Heart left ventricle (tissue), 16 donors: Measurements from ENCODE around the gene TOM1. TPM values are rescaled to one million over a fixed set of nuclear protein-coding genes. Genes with fewer than 3 reads are reported as not detected.
"Not testable (repeated sequence)": the region's sequence is repeated elsewhere in the genome, so short reads cannot be mapped to it uniquely, and the experiment has no call there.

Experiments used
- ATAC-seq, 4 donors: fragments of 200-7000 bp; cut with Tn5 transposase; one replicate each; pipeline ENCODE4 v1.9.1; 2020 to 2022; ENCODE audit warnings: moderate library complexity in 4 of 4, mild to moderate bottlenecking in 3 of 4, moderate number of reproducible peaks in 1 of 4
- DNase-seq, 5 donors: peaks; one replicate each; pipeline ENCODE4 v3.0.0-alpha.2; 2020
- H3K27ac ChIP-seq, 12 donors: fragments of 200-600 bp; sonication (generic) in 4 of 12; one replicate each; pipeline versions ENCODE4 v1.5.0 to v1.8.0; 2016 to 2022; ENCODE audit warnings: mild to moderate bottlenecking in 2 of 12
- H3K27me3 ChIP-seq, 9 donors: fragments of 200-600 bp; sonication (generic) in 2 of 9; one replicate each; pipeline versions ENCODE4 v1.5.1 to v1.8.0; 2016 to 2022; ENCODE audit warnings: mild to moderate bottlenecking in 3 of 9
- H3K36me3 ChIP-seq, 9 donors: fragments of 200-600 bp; sonication (generic) in 2 of 9; one replicate each; pipeline versions ENCODE4 v1.5.0 to v1.8.0; 2018 to 2022; ENCODE audit warnings: mild to moderate bottlenecking in 2 of 9
- H3K4me1 ChIP-seq, 12 donors: fragments of 200-600 bp; sonication (generic) in 4 of 12; one replicate each; pipeline versions ENCODE4 v1.5.0 to v1.8.0; 2016 to 2022; ENCODE audit warnings: mild to moderate bottlenecking in 3 of 12
- H3K4me3 ChIP-seq, 12 donors: fragments of 200-600 bp; sonication (generic) in 4 of 12; one replicate each; pipeline versions ENCODE4 v1.5.0 to v1.8.0; 2017 to 2022; ENCODE audit warnings: mild to moderate bottlenecking in 9 of 12, moderate library complexity in 4 of 12
- H3K9me3 ChIP-seq, 12 donors: fragments of 200-600 bp; sonication (generic) in 4 of 12; one replicate each; pipeline versions ENCODE4 v1.5.0 to v1.8.0; 2016 to 2022; ENCODE audit warnings: mild to moderate bottlenecking in 1 of 12
- POLR2A ChIP-seq, 2 donors: fragments of 450-650 bp; IDR thresholded peaks; one replicate each; pipeline ENCODE4 v1.6.1; 2017; ENCODE audit warnings: antibody characterized with exemption in 2 of 2, mild to moderate bottlenecking in 2 of 2, moderate library complexity in 2 of 2
- WGBS, 4 donors: extraction: QIAGEN DNeasy Blood & Tissue Kit in 2 of 4; methylation state at CpG; one replicate each; pipeline versions ENCODE4 v1.1.5 to v1.1.7; 2013 to 2018; 5-methylcytosine and 5-hydroxymethylcytosine counted together
- intact Hi-C, 10 donors: fragments of 100-400 bp; cut with DNase I; formaldehyde crosslinking; loops; one replicate each; pipeline versions ENCODE4 v1.11.1 to v1.14.2; 2022
- polyA plus RNA-seq, 2 donors: library from polyadenylated mRNA; stranded (reverse); fragments of 200-250 nt; gene quantifications; one replicate each; pipeline ENCODE4 v1.2.3, GENCODE V29; 2013
- total RNA-seq, 9 donors: library from RNA; depleted of rRNA in 2 of 9; stranded (reverse); fragments of >200 nt in 2 of 9; fragmentation: NEBNext Ultra II Directional in 3 of 9; extraction: Animal tissue kit (Norgen Biotek cat#: 25700) in 3 of 9; gene quantifications; one replicate each; pipeline versions ENCODE4 v1.1.0 to v1.2.4, GENCODE V29; 2016 to 2023
- TF ChIP-seq, protein P1 (sequence below), 12 donors: fragments of 200-600 bp; sonication (generic) in 4 of 12; IDR thresholded peaks; one replicate each; pipeline versions ENCODE4 v1.5.0 to v1.8.0; 2018 to 2022; ENCODE audit warnings: antibody characterized with exemption in 12 of 12, mild to moderate bottlenecking in 5 of 12
- donor health status: ischemic (EF 13 %, LVEDD 7.1; RV severe dilation, severe dysfunction).
- donor health status: healthy with polysubstance abuse.
- donor health status: DM: no; HTN: yes; CAD: no.
- donor health status: DM: no; HTN: no; CAD: no.
- donor health status: ischemic (EF 25% LVEDD 6.9; RV normal size, moderate dysfunction).
- donor health status: ischemic (EF 25% LVEDD 5.7; RV mildly dilated, moderate dysfunction).
- donor health status: healthy.
- donor health status: DM: yes; HTN: yes; CAD: no.
- donor health status: ischemic (EF 35%, LVEDD 5.7; RV mildly dilated, moderate dysfunction).
- donor health status: nonischemic (EF 11% LVEDD 7.7; RV severe dilation, severe dysfunction).
- donor health status: DM: yes; HTN: yes; CAD: no.
- donor health status: PGD.
- donor health status: ischemic (EF 29% LVEDD 5.4; RV normal size, mild dysfunction).
- donor health status: nonischemic (EF 23%, LVEDD 6.1; RV moderate dilation, normal function).

The TOM1 gene
- total and polyA plus RNA-seq, 11 donors: 46.8 to 362 (median 56.8) TPM

DNA sequence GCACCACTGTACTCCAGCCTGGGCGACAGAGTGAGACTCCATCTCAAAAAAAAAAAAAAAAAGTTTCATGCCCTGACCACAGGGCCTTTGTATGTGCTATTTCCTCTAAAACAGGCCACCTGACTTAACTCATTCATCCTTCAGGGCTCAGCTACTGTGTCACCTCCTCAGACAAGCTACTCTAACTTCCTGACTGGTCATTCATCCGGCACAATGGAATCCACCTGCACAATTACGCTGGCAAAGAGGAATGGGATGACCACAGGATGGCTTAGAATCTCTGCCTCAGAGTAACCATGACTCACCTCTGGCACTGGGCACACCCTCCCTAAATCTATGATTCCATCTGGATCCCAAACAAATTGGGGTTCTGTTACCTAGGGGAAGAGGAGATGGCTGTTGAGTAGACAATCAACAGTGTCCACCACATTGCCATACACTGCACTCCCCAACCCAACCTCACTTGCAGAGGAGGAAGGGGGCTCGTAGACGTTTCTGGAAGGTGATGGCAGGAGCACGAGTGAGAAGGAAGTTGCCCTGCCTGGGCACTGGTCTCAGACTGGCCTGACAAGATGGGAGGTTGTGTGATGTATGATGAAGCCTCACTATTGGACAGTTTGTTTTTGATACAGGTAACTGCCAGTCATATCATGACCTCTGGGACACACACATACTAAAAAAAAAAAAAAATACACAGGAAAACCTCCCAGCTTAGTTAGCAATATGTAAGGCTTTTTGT, 58.4 kb downstream of the TOM1 start:
- TF ChIP-seq POLR2A (IDR thresholded peaks at IDR 0.05): no peak
- TF ChIP-seq, protein P1, sequence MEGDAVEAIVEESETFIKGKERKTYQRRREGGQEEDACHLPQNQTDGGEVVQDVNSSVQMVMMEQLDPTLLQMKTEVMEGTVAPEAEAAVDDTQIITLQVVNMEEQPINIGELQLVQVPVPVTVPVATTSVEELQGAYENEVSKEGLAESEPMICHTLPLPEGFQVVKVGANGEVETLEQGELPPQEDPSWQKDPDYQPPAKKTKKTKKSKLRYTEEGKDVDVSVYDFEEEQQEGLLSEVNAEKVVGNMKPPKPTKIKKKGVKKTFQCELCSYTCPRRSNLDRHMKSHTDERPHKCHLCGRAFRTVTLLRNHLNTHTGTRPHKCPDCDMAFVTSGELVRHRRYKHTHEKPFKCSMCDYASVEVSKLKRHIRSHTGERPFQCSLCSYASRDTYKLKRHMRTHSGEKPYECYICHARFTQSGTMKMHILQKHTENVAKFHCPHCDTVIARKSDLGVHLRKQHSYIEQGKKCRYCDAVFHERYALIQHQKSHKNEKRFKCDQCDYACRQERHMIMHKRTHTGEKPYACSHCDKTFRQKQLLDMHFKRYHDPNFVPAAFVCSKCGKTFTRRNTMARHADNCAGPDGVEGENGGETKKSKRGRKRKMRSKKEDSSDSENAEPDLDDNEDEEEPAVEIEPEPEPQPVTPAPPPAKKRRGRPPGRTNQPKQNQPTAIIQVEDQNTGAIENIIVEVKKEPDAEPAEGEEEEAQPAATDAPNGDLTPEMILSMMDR (IDR thresholded peaks at IDR 0.05): no peak
- Histone ChIP-seq H3K27me3 (peaks cover 0 to 4% (median 0%) of the 10 kb centered on the region in 9 donors), H3K27ac (no peak overlapping the region), H3K4me1 (peaks cover 0 to 32% (median 0%) of the 10 kb centered on the region in 12 donors), H3K4me3 (no peak overlapping the region), H3K36me3 (no peaks in the 10 kb centered on the region), H3K9me3 (no peaks in the 10 kb centered on the region)
- intact Hi-C loops: loop anchor here in 3 of 10 donors (10.0 kb wide), 3 partner anchors 267 to 767 kb away; no protein-coding TSS in a partner anchor
- 66 to 77% (median 73%) methylated on average over 6 of the region's 6 CpGs for WGBS, 4 donors
- no peak for ATAC-seq
- DNase-seq: no peak

DNA sequence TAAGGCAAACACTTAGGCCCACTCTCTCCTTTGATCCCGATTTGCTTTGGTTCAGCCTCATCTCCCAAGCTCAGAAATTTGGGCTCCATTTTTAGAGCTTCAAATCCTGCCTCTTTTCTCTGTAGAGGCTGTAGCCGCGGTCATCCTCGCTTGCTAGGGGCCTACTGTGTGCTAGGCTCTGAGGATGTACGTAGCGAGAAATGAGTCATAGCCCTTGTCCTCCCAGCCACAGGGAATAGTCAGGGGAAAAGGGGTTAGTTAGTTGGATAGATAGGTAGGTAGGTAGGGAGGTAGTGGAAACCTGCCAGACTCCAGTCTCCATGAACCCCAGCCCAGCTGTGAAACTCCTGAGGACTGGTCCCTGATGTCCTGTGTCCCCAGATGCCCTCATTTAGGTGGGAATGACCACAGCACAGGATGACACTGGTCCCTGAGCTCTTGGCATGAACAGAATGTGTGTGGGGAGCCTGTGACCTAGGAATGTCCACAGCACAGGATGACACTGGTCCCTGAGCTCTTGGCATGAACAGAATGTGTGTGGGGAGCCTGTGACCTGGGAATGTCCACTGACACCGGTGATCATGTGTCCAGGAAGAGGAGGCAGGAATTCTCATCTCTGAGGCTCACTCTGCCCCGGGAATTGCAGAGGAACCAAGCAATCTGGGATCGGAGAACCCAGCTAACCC, 59.8 kb downstream of the TOM1 start:
- 81 to 91% (median 88%) methylated on average over 9 of the region's 9 CpGs for WGBS, 4 donors
- intact Hi-C loops: loop anchor here in 3 of 10 donors (10.0 kb wide), 3 partner anchors 265 to 765 kb away; no protein-coding TSS in a partner anchor
- no peak for DNase-seq
- Histone ChIP-seq H3K27me3 (peaks cover 0 to 4% (median 0%) of the 10 kb centered on the region in 9 donors), H3K9me3 (no peaks in the 10 kb centered on the region), H3K36me3 (no peaks in the 10 kb centered on the region), H3K4me3 (no peak overlapping the region), H3K4me1 (peaks cover 0 to 35% (median 0%) of the 10 kb centered on the region in 12 donors), H3K27ac (no peak overlapping the region)
- ATAC-seq: no peak
- TF ChIP-seq, protein P1 (IDR thresholded peaks at IDR 0.05): no peak
- no peak for TF ChIP-seq POLR2A (IDR thresholded peaks at IDR 0.05)

- Histone ChIP-seq H3K9me3 (no peaks in the 10 kb centered on the region), H3K36me3 (no peaks in the 10 kb centered on the region), H3K27me3 (peaks cover 0 to 4% (median 0%) of the 10 kb centered on the region in 9 donors), H3K27ac (no peak overlapping the region), H3K4me3 (no peak overlapping the region), H3K4me1 (peaks cover 0 to 34% (median 0%) of the 10 kb centered on the region in 12 donors)
- ATAC-seq: no peak
- 49 to 85% (median 79%) methylated on average over 6 of the region's 6 CpGs for WGBS, 4 donors
- TF ChIP-seq POLR2A (IDR thresholded peaks at IDR 0.05): no peak
- TF ChIP-seq, protein P1 (IDR thresholded peaks at IDR 0.05): no peak
- intact Hi-C loops: no loop called here
- no peak for DNase-seq
These were observed 61.4 kb downstream of the TOM1 start for GRCh38 chr22:35361001-35361558.

DNA sequence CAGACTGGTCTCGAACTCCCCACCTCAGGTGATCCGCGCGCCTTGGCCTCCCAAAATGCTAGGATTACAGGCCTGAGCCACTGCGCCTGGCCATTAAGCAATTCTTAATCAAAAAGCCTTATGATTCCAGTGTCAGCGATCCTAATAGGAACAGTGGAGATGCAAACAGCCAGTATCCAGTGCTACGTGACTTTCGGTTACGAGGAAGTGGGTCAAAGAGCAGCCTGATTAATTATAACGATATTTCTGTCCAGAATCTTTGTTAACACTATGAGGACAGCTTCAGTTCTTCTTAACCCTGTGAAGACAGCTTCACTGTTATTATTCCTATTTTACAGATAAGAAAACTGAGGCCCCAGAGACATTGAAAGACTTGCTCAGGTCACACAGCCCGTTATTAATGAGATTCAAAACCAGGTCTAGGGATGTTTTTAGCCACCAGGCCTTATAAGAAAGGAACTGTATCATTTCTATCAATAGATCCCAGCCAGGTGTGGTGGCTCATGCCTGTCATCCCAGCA, 63.9 kb downstream of the TOM1 start:
- intact Hi-C loops: no loop called here
- no peaks in the 10 kb centered on the region for H3K36me3 ChIP-seq
- peaks cover 0 to 4% (median 0%) of the 10 kb centered on the region in 9 donors for H3K27me3 ChIP-seq
- peaks cover 0 to 39% (median 0%) of the 10 kb centered on the region in 12 donors for H3K4me1 ChIP-seq
- DNase-seq (no peak), ATAC-seq (no peak)
- 91 to 94% (median 91%) methylated on average over 11 of the region's 11 CpGs for WGBS, 4 donors
- no peaks in the 10 kb centered on the region for H3K9me3 ChIP-seq
- H3K27ac ChIP-seq: peak overlapping the region in 1 of 12 donors; percentile 58
- no peak overlapping the region for H3K4me3 ChIP-seq
- TF ChIP-seq, protein P1 (IDR thresholded peaks at IDR 0.05): no peak
- no peak for TF ChIP-seq POLR2A (IDR thresholded peaks at IDR 0.05)

DNA sequence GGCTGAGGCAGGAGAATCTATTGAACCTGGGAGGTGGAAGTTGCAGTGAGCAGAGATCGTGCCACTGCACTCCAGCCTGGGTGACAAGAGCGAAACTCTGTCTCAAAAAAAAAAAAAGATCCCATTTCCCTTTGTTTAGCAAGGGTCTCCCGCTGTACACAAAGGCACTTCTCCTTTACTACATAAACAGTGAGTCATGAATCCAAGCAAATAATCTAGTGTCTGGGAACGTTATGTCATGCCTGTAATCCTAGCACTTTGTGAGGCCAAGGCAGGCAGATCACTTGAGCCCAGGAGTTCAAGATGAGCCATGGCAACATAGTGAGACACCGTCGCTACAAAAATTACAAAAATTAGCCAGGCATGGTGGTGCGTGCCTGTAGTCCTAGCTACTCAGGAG, 64.5 kb downstream of the TOM1 start:
- H3K27me3 ChIP-seq, H3K36me3 ChIP-seq, DNase-seq, H3K9me3 ChIP-seq, intact Hi-C loops, H3K4me3 ChIP-seq: not testable (repeated sequence)
- Histone ChIP-seq H3K4me1 (peaks cover 0 to 40% (median 0%) of the 10 kb centered on the region in 12 donors), H3K27ac (peak overlapping the region in 1 of 12 donors; percentile 58)
- peak in 2 of 4 donors; percentile 12 to 41 for ATAC-seq
- WGBS, 4 donors: 80 to 88% (median 85%) methylated on average over 7 of the region's 7 CpGs
